HepG2 (cell line): Measurements from ENCODE around the gene NELFCD. TPM values are rescaled to one million over a fixed set of nuclear protein-coding genes. Genes with fewer than 3 reads are reported as not detected.

Experiments
- ARNTL ChIP-seq: sonication (generic); formaldehyde crosslinking; IDR thresholded peaks from 2 replicates; pipeline ENCODE4 v1.4.0; 2020; ENCODE audit warnings: mild to moderate bottlenecking, missing genetic modification reagents
- CAMTA2 ChIP-seq: sonication (generic); formaldehyde crosslinking; IDR thresholded peaks from 2 replicates; pipeline ENCODE4 v1.4.0; 2020; ENCODE audit warnings: mild to moderate bottlenecking, missing genetic modification reagents, borderline replicate concordance
- GABPA ChIP-seq, 2 experiments: IDR thresholded peaks; 2 replicates each; pipeline ENCODE4 v1.6.1; 2011 to 2016; ENCODE audit warnings: low read depth in 2 of 2, low read length in 1 of 2, missing biosample characterization in 1 of 2, missing genetic modification characterization in 1 of 2
- NFYB ChIP-seq: sonication (generic); formaldehyde crosslinking; IDR thresholded peaks from 2 replicates; pipeline ENCODE4 v1.4.0; 2020; ENCODE audit warnings: missing genetic modification reagents
- NR1H2 ChIP-seq: sonication (generic); formaldehyde crosslinking; IDR thresholded peaks from 2 replicates; pipeline ENCODE4 v1.8.1; 2022; ENCODE audit warnings: low read depth, missing genetic modification reagents, borderline replicate concordance
- SETDB1 ChIP-seq: sonication (generic); formaldehyde crosslinking; IDR thresholded peaks from 2 replicates; pipeline ENCODE4 v1.5.1; 2020; ENCODE audit warnings: missing genetic modification reagents, mild to moderate bottlenecking, borderline replicate concordance
- TAF1 ChIP-seq: sonication (generic); formaldehyde crosslinking; IDR thresholded peaks from 2 replicates; pipeline ENCODE4 v1.4.0; 2020; ENCODE audit warnings: missing genetic modification reagents
- ZNF180 ChIP-seq: sonication (generic); formaldehyde crosslinking; IDR thresholded peaks from 2 replicates; pipeline ENCODE4 v1.4.0; 2020; ENCODE audit warnings: low read depth, missing genetic modification reagents, borderline replicate concordance
- ZNF251 ChIP-seq: sonication (generic); formaldehyde crosslinking; IDR thresholded peaks from 2 replicates; pipeline ENCODE4 v1.9.0; 2021; ENCODE audit warnings: mild to moderate bottlenecking, missing genetic modification reagents
- ZNF282 ChIP-seq: fragments of 450-650 bp; IDR thresholded peaks from 2 replicates; pipeline ENCODE4 v1.6.1; 2018; ENCODE audit not compliant: partially characterized antibody
- ZNF614 ChIP-seq: IDR thresholded peaks from 2 replicates; pipeline ENCODE4 v1.6.1; 2018; ENCODE audit warnings: missing biosample characterization, missing genetic modification reagents, inconsistent platforms, borderline replicate concordance
- ZNF879 ChIP-seq: sonication (generic); formaldehyde crosslinking; IDR thresholded peaks from 2 replicates; pipeline ENCODE4 v1.8.1; 2023; ENCODE audit warnings: missing genetic modification reagents
- polyA plus RNA-seq, 8 experiments: library from polyadenylated mRNA; depleted of rRNA in 3 of 8; stranded (reverse) in 7 of 8; unstranded in 1 of 8; fragments of >200 nt; fragmentation: Illumina TruSeq in 4 of 8; extraction: Trizol in 4 of 8; gene quantifications; 2 replicates each; pipeline versions ENCODE4 v1.2.1 to v1.2.3, GENCODE V29; 2011 to 2016; ENCODE audit warnings: low read depth in 4 of 8, missing spikeins in 1 of 8, mixed read lengths in 1 of 8; ENCODE audit not compliant: insufficient read depth in 1 of 8
- total RNA-seq, 5 experiments: library from RNA; depleted of rRNA; stranded (reverse); fragments of >200 nt; fragmentation: Illumina TruSeq; extraction: Trizol; gene quantifications; 2 replicates each; pipeline ENCODE4 v1.2.3, GENCODE V29; 2016; ENCODE audit warnings: low read depth in 1 of 5
- TF ChIP-seq, protein P1 (sequence below): IDR thresholded peaks from 2 replicates; pipeline ENCODE4 v1.6.1; 2016; ENCODE audit warnings: low read depth, control low read depth
- TF ChIP-seq, protein P2 (sequence below): sonication (generic); formaldehyde crosslinking; IDR thresholded peaks from 2 replicates; pipeline ENCODE4 v1.8.1; 2023; ENCODE audit warnings: missing genetic modification reagents, mild to moderate bottlenecking, borderline replicate concordance
- TF ChIP-seq, protein P3 (sequence below): sonication (generic); formaldehyde crosslinking; IDR thresholded peaks from 2 replicates; pipeline ENCODE4 v1.8.1; 2023; ENCODE audit warnings: mild to moderate bottlenecking, missing genetic modification reagents
- TF ChIP-seq, protein P4 (sequence below): IDR thresholded peaks from 2 replicates; pipeline ENCODE4 v1.6.1; 2016; ENCODE audit warnings: missing compliant biosample characterization, missing genetic modification reagents, borderline replicate concordance
- TF ChIP-seq, protein P5 (sequence below): sonication (generic); formaldehyde crosslinking; IDR thresholded peaks from 2 replicates; pipeline ENCODE4 v1.4.0; 2020; ENCODE audit warnings: missing genetic modification reagents
- TF ChIP-seq, protein P6 (sequence below): sonication (generic); formaldehyde crosslinking; IDR thresholded peaks from 2 replicates; pipeline ENCODE4 v1.8.0; 2022; ENCODE audit warnings: mild to moderate bottlenecking, missing genetic modification reagents; ENCODE audit not compliant: insufficient replicate concordance

NELFCD gene
- total and polyA plus RNA-seq, 2 of the 13 experiments (the other 11 are each of a cell fraction or from before 2014, with no cell fraction given): 159 to 203 TPM

DNA sequence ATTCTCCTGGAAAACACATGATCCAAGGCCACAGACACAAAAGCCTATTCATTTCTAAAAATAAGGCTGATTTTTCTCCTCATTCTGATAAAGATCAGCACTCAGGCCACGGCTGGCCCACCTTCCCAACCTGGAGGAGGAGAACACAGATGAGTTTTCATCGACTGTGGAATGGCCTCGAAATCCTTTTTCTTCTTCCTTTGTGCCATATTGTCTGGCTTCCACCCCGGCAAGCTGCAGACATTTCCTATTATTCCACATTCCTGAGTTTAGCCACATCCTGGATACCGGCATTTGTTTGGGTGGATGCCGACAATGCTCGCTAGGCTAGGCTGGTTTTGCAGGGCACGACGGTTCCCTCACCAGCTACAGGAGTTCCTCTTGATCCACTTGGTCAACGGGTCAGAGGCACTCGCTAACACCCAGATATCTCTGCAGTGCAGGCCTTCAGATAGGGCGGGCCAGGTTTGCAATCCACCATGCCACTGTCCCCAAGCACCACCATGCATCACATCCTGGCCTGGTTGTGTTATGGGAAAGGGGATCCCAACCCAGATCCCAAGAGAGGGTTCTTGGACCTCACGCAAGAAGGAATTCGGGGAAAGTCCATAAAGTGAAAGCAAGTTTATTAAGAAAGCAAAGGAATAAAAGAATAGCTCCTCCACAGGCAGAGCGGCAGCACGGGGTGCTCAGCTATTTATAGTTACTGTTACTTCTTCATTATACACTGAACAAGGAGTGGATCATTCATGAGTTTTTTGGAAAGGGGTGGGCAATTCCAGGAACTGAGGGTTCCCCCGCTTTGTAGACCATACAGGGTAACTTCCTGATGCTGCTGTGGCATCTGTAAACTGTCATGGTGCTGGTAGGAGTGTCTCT lies 30.2 kb downstream of the NELFCD start (continued):
- TF ChIP-seq ZNF282: no peak
- TF ChIP-seq ZNF614: peak; percentile 22; the same call in 1 of the 2 replicates
- TF ChIP-seq, protein P1, sequence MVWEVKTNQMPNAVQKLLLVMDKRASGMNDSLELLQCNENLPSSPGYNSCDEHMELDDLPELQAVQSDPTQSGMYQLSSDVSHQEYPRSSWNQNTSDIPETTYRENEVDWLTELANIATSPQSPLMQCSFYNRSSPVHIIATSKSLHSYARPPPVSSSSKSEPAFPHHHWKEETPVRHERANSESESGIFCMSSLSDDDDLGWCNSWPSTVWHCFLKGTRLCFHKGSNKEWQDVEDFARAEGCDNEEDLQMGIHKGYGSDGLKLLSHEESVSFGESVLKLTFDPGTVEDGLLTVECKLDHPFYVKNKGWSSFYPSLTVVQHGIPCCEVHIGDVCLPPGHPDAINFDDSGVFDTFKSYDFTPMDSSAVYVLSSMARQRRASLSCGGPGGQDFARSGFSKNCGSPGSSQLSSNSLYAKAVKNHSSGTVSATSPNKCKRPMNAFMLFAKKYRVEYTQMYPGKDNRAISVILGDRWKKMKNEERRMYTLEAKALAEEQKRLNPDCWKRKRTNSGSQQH (CRISPR knock-in tag): no peak
- TF ChIP-seq, protein P2, sequence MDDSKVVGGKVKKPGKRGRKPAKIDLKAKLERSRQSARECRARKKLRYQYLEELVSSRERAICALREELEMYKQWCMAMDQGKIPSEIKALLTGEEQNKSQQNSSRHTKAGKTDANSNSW: no peak
- TF ChIP-seq TAF1: no peak
- TF ChIP-seq NR1H2 (CRISPR knock-in tag): no peak
- no peak for TF ChIP-seq ZNF180 (CRISPR knock-in tag)
- TF ChIP-seq SETDB1 (CRISPR knock-in tag): no peak
- TF ChIP-seq, protein P3, sequence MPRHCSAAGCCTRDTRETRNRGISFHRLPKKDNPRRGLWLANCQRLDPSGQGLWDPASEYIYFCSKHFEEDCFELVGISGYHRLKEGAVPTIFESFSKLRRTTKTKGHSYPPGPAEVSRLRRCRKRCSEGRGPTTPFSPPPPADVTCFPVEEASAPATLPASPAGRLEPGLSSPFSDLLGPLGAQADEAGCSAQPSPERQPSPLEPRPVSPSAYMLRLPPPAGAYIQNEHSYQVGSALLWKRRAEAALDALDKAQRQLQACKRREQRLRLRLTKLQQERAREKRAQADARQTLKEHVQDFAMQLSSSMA (CRISPR knock-in tag): no peak
- TF ChIP-seq, protein P4, sequence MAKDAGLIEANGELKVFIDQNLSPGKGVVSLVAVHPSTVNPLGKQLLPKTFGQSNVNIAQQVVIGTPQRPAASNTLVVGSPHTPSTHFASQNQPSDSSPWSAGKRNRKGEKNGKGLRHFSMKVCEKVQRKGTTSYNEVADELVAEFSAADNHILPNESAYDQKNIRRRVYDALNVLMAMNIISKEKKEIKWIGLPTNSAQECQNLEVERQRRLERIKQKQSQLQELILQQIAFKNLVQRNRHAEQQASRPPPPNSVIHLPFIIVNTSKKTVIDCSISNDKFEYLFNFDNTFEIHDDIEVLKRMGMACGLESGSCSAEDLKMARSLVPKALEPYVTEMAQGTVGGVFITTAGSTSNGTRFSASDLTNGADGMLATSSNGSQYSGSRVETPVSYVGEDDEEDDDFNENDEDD (CRISPR knock-in tag): peak; percentile 63
- TF ChIP-seq, protein P5, sequence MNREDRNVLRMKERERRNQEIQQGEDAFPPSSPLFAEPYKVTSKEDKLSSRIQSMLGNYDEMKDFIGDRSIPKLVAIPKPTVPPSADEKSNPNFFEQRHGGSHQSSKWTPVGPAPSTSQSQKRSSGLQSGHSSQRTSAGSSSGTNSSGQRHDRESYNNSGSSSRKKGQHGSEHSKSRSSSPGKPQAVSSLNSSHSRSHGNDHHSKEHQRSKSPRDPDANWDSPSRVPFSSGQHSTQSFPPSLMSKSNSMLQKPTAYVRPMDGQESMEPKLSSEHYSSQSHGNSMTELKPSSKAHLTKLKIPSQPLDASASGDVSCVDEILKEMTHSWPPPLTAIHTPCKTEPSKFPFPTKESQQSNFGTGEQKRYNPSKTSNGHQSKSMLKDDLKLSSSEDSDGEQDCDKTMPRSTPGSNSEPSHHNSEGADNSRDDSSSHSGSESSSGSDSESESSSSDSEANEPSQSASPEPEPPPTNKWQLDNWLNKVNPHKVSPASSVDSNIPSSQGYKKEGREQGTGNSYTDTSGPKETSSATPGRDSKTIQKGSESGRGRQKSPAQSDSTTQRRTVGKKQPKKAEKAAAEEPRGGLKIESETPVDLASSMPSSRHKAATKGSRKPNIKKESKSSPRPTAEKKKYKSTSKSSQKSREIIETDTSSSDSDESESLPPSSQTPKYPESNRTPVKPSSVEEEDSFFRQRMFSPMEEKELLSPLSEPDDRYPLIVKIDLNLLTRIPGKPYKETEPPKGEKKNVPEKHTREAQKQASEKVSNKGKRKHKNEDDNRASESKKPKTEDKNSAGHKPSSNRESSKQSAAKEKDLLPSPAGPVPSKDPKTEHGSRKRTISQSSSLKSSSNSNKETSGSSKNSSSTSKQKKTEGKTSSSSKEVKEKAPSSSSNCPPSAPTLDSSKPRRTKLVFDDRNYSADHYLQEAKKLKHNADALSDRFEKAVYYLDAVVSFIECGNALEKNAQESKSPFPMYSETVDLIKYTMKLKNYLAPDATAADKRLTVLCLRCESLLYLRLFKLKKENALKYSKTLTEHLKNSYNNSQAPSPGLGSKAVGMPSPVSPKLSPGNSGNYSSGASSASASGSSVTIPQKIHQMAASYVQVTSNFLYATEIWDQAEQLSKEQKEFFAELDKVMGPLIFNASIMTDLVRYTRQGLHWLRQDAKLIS (CRISPR knock-in tag): no peak
- no peak for TF ChIP-seq CAMTA2
- 0 out of 2 replicates have a peak, but pooled peaks have one; percentile 28 for TF ChIP-seq ARNTL (CRISPR knock-in tag)
- TF ChIP-seq ZNF251 (CRISPR knock-in tag): no peak
- no peak for TF ChIP-seq NFYB (CRISPR knock-in tag)
- no peak for TF ChIP-seq GABPA (IDR thresholded peaks at IDR 0.05; ENCODE audit: low read depth, low read length)
- no peak for TF ChIP-seq GABPA (CRISPR knock-in tag; IDR thresholded peaks at IDR 0.05; ENCODE audit: low read depth)
- no peak for TF ChIP-seq ZNF879 (CRISPR knock-in tag)
- TF ChIP-seq, protein P6, sequence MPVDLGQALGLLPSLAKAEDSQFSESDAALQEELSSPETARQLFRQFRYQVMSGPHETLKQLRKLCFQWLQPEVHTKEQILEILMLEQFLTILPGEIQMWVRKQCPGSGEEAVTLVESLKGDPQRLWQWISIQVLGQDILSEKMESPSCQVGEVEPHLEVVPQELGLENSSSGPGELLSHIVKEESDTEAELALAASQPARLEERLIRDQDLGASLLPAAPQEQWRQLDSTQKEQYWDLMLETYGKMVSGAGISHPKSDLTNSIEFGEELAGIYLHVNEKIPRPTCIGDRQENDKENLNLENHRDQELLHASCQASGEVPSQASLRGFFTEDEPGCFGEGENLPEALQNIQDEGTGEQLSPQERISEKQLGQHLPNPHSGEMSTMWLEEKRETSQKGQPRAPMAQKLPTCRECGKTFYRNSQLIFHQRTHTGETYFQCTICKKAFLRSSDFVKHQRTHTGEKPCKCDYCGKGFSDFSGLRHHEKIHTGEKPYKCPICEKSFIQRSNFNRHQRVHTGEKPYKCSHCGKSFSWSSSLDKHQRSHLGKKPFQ: no peak
